Eye (tissue), 1 donor: ENCODE measurements around the gene C20orf202.

Experiments used
- DNase-seq: peaks from one replicate; pipeline ENCODE4 v3.0.0-alpha.2; 2015

Gene C20orf202

DNA sequence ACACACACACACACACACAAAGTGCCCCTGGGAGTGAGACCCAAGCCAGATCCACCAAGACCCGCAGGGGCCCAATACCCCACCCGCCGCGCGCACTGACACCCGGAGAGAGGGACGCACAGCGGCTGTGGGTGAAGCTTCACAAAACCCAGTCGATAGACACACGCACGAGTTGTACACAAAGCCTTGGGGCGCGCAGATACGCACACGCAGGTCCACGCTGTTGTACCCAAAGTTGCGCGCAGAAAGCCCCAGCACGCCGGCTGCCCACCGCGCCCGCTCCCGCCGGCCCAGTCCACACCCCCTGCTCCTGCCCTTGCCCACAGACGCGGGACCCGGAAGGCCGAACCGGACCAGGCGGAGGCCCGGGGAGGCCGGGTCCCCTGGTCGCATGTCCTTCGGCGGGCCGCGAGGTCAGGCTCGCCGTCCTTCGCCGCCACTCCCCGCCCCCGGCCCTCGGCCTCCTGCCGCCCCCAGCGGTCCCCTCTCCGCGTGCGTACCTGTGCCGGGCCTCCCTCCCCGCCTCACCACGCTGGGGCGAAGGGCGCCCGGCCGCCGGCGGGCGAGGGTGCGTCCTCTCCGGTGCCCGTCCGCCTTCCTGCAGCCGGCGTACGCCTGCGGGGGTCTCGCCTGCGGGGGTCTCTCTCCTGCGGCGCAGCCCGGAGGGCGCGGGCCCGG lies 18.5 kb upstream of the C20orf202 start, which contains the start of gene TMEM74B:
Gene TMEM74B, minus strand, starts transcription at position 344 of the 678 bp plus-strand sequence. CDS start 1,180 bp downstream, outside the sequence.
- peak; percentile 47 for DNase-seq

DNA sequence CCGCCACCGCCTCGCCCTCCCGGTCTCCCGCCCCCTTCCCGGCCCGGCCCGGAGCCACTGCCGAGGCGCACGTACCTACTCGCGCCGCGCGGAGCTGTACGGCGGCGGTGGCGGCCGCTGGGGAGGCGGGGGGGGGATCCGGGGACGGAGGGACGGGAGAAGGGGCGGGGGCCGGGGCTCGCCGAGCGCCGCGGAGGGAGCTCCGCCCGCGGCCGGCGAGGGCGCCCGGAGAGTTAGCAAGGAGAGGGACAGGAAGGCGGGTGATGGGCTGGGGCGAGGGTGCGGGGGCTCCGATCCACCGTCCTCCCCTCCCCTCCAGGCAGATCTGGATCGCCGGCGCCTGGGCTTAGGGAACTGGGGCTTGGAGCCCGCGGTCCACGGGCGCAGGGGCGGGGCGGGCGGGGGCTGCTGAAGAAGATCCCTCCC lies 17.9 kb upstream of the C20orf202 start:
- peak; percentile 22 for DNase-seq

GRCh38 chr20:1185790-1186334 lies 17.4 kb upstream of the C20orf202 start:
- peak; percentile 70 for DNase-seq

DNA sequence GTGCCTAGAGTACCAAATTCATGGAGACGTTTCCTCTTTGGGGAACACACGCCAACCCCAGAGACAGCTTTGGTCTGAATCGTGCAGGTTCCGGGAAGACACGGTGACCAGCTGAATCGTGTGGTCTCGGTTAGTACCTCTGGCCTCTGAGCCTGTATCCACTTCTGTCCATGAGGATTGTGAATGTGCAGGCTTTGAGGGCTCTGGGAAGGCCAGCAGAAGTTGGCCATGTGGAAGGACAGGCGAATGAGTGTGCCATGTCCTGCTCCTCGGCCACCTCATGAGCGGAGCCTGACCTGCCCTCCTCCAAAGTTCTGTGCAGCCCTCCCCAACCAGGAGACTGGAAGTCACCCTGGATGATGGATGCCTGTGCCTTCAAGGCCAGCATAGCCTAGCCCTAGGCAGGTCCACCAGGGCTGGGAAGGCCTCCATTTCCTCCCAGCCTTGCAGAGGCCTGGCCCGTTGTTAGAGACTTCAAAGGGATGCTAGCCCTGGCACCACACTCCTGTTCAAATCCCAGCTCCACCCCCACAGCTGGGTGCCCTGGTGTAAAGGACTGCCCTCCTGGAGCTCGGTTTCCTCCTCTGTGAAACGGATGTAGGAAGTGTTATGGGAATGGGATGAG lies 16.8 kb upstream of the C20orf202 start:
- no peak for DNase-seq

DNA sequence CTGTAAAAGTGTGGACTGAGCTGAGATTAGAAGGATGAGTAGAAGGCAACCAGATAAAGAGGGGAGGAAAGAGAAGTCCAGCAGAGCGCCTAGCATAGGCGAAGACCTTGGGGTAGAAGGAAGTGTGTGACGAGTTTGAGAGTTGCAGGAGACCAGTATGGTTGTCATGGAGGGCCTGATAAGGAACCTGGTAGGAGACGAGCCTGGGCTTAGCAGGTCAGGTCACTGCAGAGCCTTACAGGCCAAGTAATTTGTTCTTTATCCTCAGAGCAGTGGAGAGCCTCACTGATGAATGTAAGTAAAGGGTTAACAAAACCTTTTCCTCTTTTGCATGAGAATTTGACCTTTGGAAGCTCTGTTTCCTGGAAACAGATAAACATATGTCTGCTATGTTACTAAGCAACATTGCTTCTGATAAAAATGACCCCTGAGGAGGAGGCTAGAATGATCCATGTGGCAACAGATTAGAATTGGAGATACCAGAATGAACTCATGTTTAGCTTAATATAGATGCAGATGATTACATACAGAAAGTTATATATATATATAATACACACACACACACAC lies 15.6 kb upstream of the C20orf202 start:
- DNase-seq = no peak

DNA sequence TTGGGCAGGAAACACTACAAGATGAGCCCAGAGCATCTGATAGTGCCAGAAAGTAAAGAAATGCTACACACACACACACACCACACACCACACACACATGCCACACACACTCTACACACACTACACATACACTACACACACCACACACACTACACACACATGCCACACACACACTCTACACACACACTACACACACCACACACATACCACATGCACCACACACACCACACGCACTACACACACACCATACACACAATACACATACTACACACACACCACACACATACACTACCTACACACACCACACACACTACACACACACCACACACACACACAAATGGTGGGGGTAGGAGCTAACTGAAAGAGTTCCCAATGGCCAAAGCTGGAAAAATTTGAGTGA lies 14.9 kb upstream of the C20orf202 start:
- no peak for DNase-seq

DNA sequence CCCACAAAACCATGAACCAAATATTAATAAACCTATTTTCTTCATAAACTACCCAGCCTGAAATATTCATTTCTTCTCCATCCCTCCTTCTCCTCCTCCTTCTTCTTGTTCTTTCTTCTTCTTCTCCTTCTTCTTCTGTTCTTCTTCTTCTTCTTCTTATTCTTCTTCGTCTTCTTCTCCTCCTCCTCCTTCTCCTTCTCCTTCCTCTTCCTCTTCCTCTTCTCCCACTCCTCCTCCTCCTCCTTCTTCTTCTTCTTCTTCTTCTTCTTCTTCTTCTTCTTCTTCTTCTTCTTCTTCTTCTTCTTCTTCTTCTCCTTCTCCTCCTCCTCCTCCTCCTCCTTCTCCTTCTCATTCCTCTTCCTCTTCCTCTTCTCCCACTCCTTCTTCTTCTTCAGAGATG lies 13.4 kb upstream of the C20orf202 start:
- DNase-seq = no peak

- no peak for DNase-seq
These were observed 12.4 kb upstream of the C20orf202 start for GRCh38 chr20:1190847-1191246.

GRCh38 chr20:1191299-1191698 lies 12.0 kb upstream of the C20orf202 start:
- no peak for DNase-seq

- DNase-seq = no peak
These were observed 8.0 kb upstream of the C20orf202 start for GRCh38 chr20:1195226-1195625.

- no peak for DNase-seq
These were observed 6.6 kb upstream of the C20orf202 start for GRCh38 chr20:1196634-1197033.

- DNase-seq = no peak
These were observed 5.5 kb upstream of the C20orf202 start for GRCh38 chr20:1197801-1198200.

- no peak for DNase-seq
These were observed 4.5 kb upstream of the C20orf202 start for GRCh38 chr20:1198751-1199150.

GRCh38 chr20:1199212-1199873 lies 3.9 kb upstream of the C20orf202 start:
- DNase-seq = no peak

- no peak for DNase-seq
These were observed 3.3 kb upstream of the C20orf202 start for GRCh38 chr20:1199964-1200363.

DNA sequence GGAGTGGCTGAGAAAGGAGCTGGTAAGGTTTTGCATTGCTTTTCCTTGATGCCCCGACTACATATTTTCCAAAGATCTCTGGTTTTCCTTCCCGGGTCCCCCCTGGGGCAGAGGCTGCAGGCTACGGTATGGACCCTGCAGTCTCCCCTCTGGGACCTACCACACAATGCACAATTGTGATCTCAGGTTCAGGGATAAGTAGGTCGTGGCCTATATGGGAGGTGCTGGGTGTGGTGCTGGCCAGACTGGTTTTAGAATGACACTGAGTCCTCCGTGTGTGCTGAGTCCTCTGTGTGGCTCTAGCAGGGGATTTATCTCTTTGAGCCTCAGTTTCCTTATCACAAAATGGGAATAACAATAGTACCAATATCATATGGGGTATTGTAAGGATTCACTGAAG lies 376 bp downstream of the C20orf202 start:
- no peak for DNase-seq

GRCh38 chr20:1204113-1204512 lies 859 bp downstream of the C20orf202 start:
- no peak for DNase-seq

GRCh38 chr20:1204576-1204975 lies 1.3 kb downstream of the C20orf202 start:
- no peak for DNase-seq

DNA sequence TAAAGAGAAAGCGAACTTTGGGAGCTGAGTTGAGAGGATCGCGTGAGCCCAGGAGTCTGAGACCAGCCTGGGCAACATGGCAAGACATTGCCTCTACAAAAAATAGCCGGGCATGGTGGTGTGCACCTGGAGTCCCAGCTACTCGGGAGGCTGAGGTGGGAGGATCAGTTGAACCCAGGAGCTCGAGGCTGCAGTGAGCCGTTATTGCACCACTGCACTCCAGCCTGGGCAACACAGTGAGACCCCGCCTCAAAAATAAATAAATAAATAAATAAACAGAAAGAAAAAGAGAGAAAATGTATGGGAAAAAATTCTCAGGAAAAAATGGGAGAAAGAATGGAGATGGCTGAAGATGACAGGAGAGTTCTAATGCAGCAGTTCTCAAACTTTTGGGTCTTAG lies 2.5 kb downstream of the C20orf202 start:
- DNase-seq = no peak

GRCh38 chr20:1206366-1207148 lies 3.3 kb downstream of the C20orf202 start:
- no peak for DNase-seq

DNA sequence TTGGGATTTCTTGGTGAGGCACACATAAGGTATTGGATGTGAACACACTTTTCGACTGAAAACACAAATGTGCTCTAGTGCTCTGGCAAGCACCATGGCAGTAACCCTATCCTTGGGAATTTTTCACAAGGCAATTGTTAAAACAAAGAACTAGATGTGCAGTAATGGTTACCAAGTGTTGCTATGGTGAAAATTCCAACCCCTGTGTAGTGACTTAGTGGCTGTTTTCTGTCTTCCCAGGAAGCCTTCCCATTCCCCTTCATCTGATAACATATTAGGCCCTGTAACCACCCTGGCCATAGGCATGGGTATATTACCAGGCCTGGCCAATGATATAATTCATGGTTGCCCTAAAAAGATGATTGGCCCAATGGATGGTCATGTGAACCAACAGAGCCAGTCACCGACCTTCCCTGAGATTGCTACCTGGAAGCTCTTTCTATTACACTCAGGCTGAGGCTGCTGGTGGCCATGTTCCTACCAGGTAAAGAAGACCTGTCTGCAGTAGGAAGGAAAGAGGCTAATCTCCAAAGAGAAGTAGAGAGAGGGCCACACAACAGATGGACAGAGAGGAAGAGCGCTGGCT lies 4.1 kb downstream of the C20orf202 start:
- DNase-seq = no peak
